ENCODE data around the gene SDF2.

The SDF2 gene, protein sequence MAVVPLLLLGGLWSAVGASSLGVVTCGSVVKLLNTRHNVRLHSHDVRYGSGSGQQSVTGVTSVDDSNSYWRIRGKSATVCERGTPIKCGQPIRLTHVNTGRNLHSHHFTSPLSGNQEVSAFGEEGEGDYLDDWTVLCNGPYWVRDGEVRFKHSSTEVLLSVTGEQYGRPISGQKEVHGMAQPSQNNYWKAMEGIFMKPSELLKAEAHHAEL

GRCh38 chr17:28661635-28662526, at the start of gene SDF2, which contains the start of gene SUPT6H:
Gene SDF2 (minus strand): TSS chr17:28661906. CDS start chr17:28661876, 30 bp downstream.
Gene SUPT6H (plus strand): TSS chr17:28662205. CDS start chr17:28673402, 11,197 bp downstream.
- peak; percentile 89 for DNase-seq

- peak; percentile 96 for DNase-seq
Observed at GRCh38 chr17:28710861-28711722, 49.4 kb upstream of the SDF2 start.

DNA sequence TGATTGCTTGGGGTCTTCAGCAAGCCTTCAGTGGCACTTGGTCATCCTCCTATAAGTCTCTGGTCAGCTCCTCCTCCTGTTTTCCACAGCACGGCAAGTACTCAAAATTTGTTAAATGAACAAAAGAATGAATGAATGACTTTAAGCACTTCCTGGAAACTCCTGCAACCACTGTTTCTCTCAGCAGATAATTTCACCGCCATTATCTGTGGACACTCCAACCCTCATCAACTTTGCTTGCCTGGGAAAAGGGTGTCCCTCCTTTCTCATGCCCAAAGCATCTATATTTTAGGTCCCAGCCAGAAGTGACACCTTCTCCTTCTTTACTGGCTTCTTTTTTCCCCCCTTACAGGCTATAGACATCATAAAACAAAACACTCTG, 45.6 kb upstream of the SDF2 start:
- DNase-seq, result no peak

DNA sequence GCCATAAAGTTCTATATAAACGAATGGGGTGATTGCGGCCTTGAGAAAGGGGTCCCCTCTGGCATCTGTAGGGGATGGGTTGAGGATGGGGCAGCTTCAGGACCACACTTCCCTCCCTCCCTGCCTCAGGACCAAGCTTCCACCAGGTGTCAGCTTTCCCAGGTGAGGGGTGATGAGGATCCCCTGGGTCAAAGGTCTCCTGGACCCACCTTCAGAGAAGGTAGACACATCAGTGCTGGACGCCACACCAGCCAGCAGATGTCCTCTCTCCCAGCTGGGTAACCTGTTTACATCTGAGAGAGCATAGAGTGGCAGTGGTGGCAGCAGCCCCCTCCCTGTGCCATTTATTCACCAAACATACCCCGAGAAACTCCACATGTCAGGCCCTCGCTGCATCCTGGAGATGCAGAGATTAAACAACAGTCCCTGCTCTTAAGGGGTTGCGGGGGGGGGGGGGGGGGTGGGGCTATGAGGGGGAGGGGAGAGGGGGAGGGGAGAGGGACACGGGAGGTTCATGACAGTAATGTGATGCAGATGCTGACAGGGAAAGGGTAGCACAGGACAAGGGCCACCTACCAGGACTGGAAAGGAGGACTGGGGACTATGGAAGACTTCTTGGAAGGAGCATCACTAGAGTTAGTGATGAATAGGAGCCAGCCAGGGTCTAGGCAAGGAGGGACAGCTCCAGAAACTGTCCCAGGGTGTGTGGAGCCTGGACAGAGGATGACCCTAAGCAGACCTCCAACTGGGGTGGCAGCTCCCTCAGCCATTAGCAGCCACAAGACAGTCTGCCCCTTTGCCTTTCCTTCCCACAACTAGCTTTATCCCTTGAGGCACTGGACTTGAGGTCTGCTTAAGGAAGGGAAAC, 45.0 kb upstream of the SDF2 start:
- no peak for DNase-seq

DNA sequence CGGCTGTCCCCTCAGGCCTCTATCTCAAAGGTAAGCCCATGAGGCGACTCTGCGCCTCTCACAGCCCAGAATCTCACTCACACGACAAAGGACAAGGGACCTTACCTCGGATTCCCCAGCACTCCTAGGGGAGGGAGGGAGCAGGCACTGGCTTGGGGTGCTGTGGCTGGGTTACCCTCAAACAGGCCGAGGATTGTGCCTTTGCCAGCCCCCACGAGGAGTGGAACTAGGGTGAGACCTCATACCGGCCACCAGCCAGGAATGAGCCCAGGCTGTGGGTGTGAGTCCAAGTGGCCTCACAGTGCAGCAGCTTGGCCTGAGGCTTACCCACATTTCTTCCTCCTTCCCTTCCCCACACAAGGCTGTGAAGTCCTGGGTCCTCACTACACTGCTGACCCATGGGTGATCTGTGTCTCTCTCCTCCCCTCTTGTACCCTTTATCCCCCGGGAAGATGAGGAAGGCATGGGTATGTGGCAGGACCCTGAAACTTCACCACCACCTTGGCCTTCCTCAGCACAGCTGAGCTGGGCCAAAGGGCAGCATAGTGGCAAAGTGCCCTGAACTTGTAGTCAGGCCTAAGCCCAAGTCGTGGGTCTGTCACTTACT, 44.1 kb upstream of the SDF2 start:
- DNase-seq, result no peak

- no peak for DNase-seq
Observed at GRCh38 chr17:28705074-28705659, 43.5 kb upstream of the SDF2 start.

DNA sequence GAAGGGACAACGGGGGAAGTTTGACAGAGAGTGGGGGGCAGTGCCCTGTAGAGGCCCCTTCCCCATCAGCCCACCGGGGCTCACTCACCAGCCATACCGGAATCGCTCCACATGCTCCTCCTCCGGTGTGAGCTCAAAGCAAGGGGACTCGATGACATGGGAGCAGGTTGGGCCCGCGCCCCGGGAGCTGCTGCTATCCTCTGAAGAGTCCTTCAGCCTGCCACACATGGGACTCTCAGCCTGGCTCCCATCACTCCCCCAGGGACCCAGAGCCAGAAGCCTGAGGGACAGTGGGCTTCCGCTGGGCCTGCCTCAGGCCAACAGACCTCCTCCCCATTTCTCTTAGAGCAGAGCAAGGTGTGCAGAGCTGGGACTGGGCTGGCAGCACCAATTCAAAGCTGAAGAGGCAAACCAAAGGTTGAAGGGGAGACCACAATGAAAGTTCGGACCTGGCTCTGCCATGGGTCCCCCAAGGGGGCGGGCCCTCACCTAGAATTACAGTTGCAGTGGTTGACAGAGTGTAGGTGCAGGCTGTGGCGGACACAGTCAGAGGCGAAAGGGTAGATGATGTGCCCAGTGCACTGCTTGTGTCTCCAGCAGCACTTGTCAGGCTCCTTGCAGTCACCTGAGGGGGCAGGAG, 42.6 kb upstream of the SDF2 start:
- DNase-seq, result no peak

GRCh38 chr17:28703552-28704218, 42.0 kb upstream of the SDF2 start:
- no peak for DNase-seq

- no peak for DNase-seq
Observed at GRCh38 chr17:28702752-28703150, 41.0 kb upstream of the SDF2 start.

DNA sequence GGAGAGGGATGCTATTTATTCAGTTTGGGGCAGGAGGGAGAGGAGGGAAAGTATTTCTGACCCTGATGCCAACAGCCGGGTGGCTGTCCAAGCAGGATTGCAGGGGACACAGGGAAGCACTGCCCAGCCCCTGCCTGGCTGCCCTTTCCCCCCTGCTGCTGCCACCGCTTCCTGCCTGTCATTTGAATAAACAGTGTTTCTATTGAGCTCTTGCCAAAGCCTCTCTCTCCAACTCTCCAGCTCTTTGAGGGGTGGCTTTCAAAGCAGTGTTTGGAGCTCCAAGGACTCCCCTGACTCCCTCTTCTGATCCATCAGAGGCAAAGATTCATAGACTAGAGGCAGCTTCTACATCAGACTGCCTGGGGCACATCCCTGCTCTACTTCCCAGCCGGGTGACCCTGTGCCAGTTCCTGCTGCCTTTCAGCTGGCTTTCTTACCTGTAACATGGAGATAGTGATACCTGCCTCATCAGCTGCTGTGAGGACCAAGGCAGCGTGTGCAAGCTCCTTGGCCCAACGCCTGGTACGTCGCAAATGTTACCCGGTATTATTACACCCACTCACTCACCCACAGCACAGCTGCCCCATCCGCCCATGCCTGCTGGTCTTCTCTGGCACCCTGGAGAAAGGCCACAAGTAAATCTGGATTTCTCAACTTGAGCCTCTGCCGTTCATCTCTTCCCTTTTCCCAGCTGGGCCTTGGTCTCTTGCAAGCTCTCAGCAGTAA, 40.5 kb upstream of the SDF2 start:
- no peak for DNase-seq

GRCh38 chr17:28700830-28701492, 39.3 kb upstream of the SDF2 start:
- no peak for DNase-seq

DNA sequence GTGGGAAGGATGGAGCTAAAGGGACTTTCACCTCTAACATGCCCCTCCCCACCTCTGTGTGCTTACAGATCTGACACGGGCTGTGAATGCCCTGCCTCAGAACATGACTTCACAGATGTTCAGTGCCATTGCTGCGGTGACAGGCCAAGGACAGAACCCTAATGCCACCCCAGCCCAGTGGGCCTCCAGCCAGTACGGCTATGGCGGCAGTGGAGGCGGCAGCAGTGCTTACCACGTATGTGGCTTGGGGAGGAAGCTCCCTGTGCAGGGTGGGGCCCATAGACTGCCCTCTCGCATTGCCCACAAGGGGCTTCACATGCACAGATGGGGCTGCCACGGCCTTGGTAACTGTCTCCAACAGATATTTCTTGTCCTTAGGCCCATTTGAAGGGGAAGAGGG, 38.6 kb upstream of the SDF2 start:
- DNase-seq, result no peak

DNA sequence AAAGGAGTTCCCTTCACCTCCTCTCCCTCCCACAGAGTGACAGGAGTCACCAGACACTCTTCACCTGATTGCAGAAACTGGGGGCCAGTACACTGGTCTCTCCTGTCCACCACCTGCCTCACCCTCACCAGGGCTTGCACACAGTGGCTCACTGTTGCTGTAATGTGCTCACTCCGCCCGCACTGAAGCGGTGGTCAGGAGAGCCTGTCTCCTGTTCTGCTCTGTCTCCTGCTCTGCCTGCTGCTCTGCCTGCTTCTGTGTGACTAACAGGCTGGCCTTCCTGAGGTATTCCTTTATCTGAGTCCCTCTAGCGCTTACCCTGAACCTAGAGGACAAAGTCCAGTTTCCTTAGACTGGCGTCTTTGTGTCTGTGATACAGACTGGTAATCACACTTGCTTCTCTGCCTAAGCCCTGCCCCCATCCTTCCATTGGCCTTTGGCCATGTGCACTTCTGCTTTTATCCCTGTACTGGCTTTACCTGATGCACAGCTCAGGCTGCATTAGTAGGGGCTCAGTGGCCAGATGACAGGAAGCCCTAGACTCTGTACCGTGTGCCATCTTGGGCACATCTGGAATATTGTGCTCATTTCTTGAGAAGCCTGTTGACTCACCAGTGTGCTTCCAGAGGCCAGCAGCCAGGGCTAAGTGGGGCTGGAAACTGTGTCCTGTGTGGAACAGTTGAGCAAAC, 36.7 kb upstream of the SDF2 start:
- peak; percentile 96 for DNase-seq

- no peak for DNase-seq
Observed at GRCh38 chr17:28693869-28694268, 32.2 kb upstream of the SDF2 start.

- DNase-seq, result no peak
Observed at GRCh38 chr17:28689011-28689410, 27.3 kb upstream of the SDF2 start.

GRCh38 chr17:28688481-28688880, 26.8 kb upstream of the SDF2 start:
- no peak for DNase-seq

DNA sequence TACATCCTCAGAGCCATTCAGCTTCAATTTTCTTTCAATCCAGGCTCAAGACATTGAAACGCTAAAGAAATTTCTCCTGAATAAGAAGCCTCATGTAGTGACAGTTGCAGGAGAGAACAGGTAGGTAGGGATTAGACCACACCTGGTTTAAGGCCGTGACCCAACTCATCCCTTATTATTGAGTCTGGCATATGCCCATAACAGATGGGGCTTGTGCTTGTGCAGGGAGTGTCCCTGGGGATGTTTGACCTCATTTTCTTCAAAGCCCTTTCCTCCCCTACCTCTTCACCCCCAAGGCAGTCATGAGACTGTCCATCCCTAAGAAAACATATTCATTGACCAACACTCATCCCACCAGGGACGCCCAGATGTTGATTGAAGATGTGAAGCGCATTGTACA, 24.6 kb upstream of the SDF2 start:
- DNase-seq, result no peak

DNA sequence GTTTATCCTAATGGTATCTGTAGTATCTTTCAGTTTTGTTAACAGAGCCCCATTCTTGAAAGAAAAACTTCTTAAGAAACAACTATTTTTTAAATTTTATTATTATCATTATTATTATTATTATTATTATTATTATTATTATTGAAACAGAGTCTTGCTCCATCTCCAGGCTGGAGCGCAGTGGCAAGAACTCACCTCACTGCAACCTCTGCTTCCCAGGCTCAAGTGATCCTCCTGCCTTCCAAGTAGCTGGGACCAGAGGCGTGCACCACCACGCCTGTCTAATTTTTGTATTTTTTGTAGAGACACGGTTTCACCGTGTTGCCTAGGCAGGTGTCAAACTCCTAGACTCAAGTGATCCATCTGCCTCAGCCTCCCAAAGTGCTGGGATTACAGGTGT, 23.7 kb upstream of the SDF2 start:
- DNase-seq, result no peak
